Measurements from ENCODE around the gene PPFIBP2. TPM values are rescaled to one million over a fixed set of nuclear protein-coding genes. Genes with fewer than 3 reads are reported as not detected.

PPFIBP2 gene
- total RNA-seq, 1 experiment from 2014 or later = 21.5 TPM

DNA sequence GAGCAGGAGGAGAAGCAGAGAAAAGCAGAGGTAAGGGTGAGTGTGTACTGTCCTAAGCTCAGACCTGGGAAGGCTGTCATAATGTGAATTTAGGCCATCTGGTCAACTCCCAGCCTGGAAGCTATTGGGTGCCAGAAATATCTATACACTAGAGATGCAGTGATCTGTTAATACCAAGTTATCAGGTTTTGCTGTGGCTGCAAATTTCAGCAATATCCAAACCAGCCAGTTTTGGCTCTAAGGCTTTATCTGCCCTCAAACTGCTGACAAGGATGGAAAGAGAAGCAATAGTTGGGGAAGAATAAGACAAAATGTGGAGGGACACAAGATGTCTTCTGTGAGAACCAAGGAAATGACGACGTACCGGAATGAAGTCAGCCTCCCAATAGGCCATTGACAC is 96.6 kb downstream of the PPFIBP2 start:
- Histone ChIP-seq H3K4me1 (ENCODE audit: control insufficient read depth, insufficient read depth, low read length) (no peaks in the 10 kb centered on the region), H3K27me3 (ENCODE audit: control insufficient read depth, insufficient read depth, low read length) (no peaks in the 10 kb centered on the region), H3K27ac (ENCODE audit: low read length) (no peak overlapping the region), H3K9me3 (ENCODE audit: control insufficient read depth, insufficient read depth, low read depth, low read length) (no peaks in the 10 kb centered on the region), H3K4me3 (ENCODE audit: low read depth in 2 of 2, low read length in 2 of 2) (no peak overlapping the region), H3K36me3 (ENCODE audit: control insufficient read depth, insufficient read depth, low read length) (no peaks in the 10 kb centered on the region)
- intact Hi-C loops (cut with micrococcal nuclease; ENCODE audit: unreplicated experiment) (no loop called here), in situ Hi-C loops (cut with HindIII; ENCODE audit: low pct_unique_long_range_greater_than_20kb, low sequenced_read_pairs) (no loop called here)
- POLR2A ChIA-PET = no interaction called here
- CTCF ChIA-PET = no interaction called here
- TF ChIP-seq, protein P1, sequence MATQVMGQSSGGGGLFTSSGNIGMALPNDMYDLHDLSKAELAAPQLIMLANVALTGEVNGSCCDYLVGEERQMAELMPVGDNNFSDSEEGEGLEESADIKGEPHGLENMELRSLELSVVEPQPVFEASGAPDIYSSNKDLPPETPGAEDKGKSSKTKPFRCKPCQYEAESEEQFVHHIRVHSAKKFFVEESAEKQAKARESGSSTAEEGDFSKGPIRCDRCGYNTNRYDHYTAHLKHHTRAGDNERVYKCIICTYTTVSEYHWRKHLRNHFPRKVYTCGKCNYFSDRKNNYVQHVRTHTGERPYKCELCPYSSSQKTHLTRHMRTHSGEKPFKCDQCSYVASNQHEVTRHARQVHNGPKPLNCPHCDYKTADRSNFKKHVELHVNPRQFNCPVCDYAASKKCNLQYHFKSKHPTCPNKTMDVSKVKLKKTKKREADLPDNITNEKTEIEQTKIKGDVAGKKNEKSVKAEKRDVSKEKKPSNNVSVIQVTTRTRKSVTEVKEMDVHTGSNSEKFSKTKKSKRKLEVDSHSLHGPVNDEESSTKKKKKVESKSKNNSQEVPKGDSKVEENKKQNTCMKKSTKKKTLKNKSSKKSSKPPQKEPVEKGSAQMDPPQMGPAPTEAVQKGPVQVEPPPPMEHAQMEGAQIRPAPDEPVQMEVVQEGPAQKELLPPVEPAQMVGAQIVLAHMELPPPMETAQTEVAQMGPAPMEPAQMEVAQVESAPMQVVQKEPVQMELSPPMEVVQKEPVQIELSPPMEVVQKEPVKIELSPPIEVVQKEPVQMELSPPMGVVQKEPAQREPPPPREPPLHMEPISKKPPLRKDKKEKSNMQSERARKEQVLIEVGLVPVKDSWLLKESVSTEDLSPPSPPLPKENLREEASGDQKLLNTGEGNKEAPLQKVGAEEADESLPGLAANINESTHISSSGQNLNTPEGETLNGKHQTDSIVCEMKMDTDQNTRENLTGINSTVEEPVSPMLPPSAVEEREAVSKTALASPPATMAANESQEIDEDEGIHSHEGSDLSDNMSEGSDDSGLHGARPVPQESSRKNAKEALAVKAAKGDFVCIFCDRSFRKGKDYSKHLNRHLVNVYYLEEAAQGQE (IDR thresholded peaks at IDR 0.05; ENCODE audit: insufficient read depth in 1 of 2, low read depth in 2 of 2, low read length in 1 of 2) = no peak
- TF ChIP-seq POLR2AphosphoS5 (IDR thresholded peaks at IDR 0.05; ENCODE audit: low read depth, low read length) (no peak), TCF7L2 (IDR thresholded peaks at IDR 0.05; ENCODE audit: low read depth, low read length) (no peak), SIN3A (IDR thresholded peaks at IDR 0.05; ENCODE audit: borderline replicate concordance, insufficient read depth, low read depth, low read length) (no peak), CTCF (IDR thresholded peaks at IDR 0.05) (no peak)
- DNase-seq (ENCODE audit: low read depth, low spot score) (no peak), ATAC-seq (no peak)
- no TSS peak for BruUV-seq (replicated peaks)

DNA sequence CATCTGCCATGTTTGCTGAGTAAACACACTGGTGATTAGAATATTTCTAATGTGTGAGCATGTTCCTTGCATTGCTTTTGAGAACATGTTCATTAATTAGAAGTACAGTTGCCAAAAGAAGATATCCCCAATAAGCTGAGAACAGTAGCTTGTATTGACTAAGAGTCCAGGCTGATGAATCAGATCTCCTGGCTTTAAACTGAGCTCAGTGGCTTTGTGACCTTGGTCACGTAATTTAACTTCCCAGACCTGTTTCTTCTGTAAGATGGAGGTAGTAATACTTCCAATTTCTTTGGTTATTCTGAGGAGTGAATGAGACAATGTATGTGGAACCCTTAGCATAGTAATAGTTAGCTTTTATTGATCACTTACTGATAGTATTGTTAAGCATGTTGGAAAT is 97.6 kb downstream of the PPFIBP2 start:
- CTCF ChIA-PET = interaction anchor here (1.3 kb wide), 1 partner anchor 29 kb away, joined by 3 read pairs; no protein-coding TSS in a partner anchor
- POLR2A ChIA-PET = no interaction called here
- Histone ChIP-seq H3K27ac (ENCODE audit: low read length) (no peak overlapping the region), H3K9me3 (ENCODE audit: control insufficient read depth, insufficient read depth, low read depth, low read length) (no peaks in the 10 kb centered on the region), H3K36me3 (ENCODE audit: control insufficient read depth, insufficient read depth, low read length) (no peaks in the 10 kb centered on the region), H3K4me1 (ENCODE audit: control insufficient read depth, insufficient read depth, low read length) (no peaks in the 10 kb centered on the region), H3K27me3 (ENCODE audit: control insufficient read depth, insufficient read depth, low read length) (no peaks in the 10 kb centered on the region), H3K4me3 (ENCODE audit: low read depth in 2 of 2, low read length in 2 of 2) (no peak overlapping the region)
- ATAC-seq (no peak), DNase-seq (ENCODE audit: low read depth, low spot score) (no peak)
- in situ Hi-C loops (cut with HindIII; ENCODE audit: low pct_unique_long_range_greater_than_20kb, low sequenced_read_pairs) = no loop called here
- no peak for TF ChIP-seq CTCF (IDR thresholded peaks at IDR 0.05)
- TF ChIP-seq SIN3A (IDR thresholded peaks at IDR 0.05; ENCODE audit: borderline replicate concordance, insufficient read depth, low read depth, low read length) = no peak
- no peak for TF ChIP-seq TCF7L2 (IDR thresholded peaks at IDR 0.05; ENCODE audit: low read depth, low read length)
- no peak for TF ChIP-seq POLR2AphosphoS5 (IDR thresholded peaks at IDR 0.05; ENCODE audit: low read depth, low read length)
- TF ChIP-seq, protein P1 (IDR thresholded peaks at IDR 0.05; ENCODE audit: insufficient read depth in 1 of 2, low read depth in 2 of 2, low read length in 1 of 2) = no peak
- no TSS peak for BruUV-seq (replicated peaks)
- intact Hi-C loops (cut with micrococcal nuclease; ENCODE audit: unreplicated experiment) = no loop called here
